Measurements from ENCODE around the gene RBM39.

Gene RBM39

GRCh38 chr20:35660122-35660937 is 81.7 kb downstream of the RBM39 start:
- TF ChIP-seq, protein P1, sequence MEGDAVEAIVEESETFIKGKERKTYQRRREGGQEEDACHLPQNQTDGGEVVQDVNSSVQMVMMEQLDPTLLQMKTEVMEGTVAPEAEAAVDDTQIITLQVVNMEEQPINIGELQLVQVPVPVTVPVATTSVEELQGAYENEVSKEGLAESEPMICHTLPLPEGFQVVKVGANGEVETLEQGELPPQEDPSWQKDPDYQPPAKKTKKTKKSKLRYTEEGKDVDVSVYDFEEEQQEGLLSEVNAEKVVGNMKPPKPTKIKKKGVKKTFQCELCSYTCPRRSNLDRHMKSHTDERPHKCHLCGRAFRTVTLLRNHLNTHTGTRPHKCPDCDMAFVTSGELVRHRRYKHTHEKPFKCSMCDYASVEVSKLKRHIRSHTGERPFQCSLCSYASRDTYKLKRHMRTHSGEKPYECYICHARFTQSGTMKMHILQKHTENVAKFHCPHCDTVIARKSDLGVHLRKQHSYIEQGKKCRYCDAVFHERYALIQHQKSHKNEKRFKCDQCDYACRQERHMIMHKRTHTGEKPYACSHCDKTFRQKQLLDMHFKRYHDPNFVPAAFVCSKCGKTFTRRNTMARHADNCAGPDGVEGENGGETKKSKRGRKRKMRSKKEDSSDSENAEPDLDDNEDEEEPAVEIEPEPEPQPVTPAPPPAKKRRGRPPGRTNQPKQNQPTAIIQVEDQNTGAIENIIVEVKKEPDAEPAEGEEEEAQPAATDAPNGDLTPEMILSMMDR (IDR thresholded peaks at IDR 0.05; ENCODE audit: control extremely low read depth, extremely low read depth, low read depth, missing control alignments), result no peak
- ChIA-PET CTCF (interaction anchor here (1.4 to 4.8 kb wide), 2 partner anchors 41 to 294 kb away, joined by 4 to 25 read pairs; partner anchors contain the start of gene SCAND1), POLR2A (interaction anchor here (0.6 kb wide), 2 partner anchors 16 to 235 kb away, joined by 3 to 7 read pairs; no protein-coding TSS in a partner anchor)
- DNase-seq (ENCODE audit: extremely low spot score), result no peak

- POLR2A ChIA-PET, result no interaction called here
These were observed 84.8 kb downstream of the RBM39 start for GRCh38 chr20:35657271-35657670.

DNA sequence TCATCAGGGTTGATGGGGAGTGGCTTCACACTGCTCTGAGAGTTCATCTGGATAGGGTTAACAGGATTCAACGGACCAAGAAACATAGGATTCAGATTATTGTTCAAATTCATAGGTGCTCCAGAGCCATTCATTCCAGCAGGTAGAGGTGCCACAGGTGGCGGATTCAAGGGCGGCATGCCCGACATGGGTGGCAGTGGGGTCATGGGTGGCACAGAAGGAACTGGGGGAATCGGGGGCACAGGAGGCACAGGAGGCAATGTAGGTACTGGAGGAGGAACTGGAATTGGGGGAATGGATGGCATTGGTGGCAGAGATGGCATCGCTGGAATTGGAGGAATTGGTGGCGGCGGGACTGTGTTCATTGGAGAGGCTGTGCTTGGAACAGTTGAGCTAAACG is 87.6 kb downstream of the RBM39 start:
- ChIA-PET POLR2A (no interaction called here), CTCF (interaction anchor here (1.4 to 2.8 kb wide), 2 partner anchors 14 to 23 kb away, joined by 3 to 7 read pairs; no protein-coding TSS in a partner anchor)
- TF ChIP-seq, protein P1 (IDR thresholded peaks at IDR 0.05; ENCODE audit: control extremely low read depth, extremely low read depth, low read depth, missing control alignments), result no peak
- DNase-seq (ENCODE audit: extremely low spot score), result no peak

More at GRCh38 chr20:35657271-35657670, 84.8 kb downstream of the RBM39 start:
- no peak for DNase-seq (ENCODE audit: extremely low spot score)
- CTCF ChIA-PET, result interaction anchor here (1.0 to 4.8 kb wide), 3 partner anchors 9 to 38 kb away, joined by 3 to 25 read pairs (median 3); no protein-coding TSS in a partner anchor
- TF ChIP-seq, protein P1 (IDR thresholded peaks at IDR 0.05; ENCODE audit: control extremely low read depth, extremely low read depth, low read depth, missing control alignments), result no peak

- TF ChIP-seq, protein P1 (IDR thresholded peaks at IDR 0.05; ENCODE audit: control extremely low read depth, extremely low read depth, low read depth, missing control alignments), result no peak
- ChIA-PET POLR2A (no interaction called here), CTCF (interaction anchor here (1.4 to 2.8 kb wide), 2 partner anchors 13 to 23 kb away, joined by 3 to 7 read pairs; no protein-coding TSS in a partner anchor)
- no peak for DNase-seq (ENCODE audit: extremely low spot score)
These were observed 88.2 kb downstream of the RBM39 start for GRCh38 chr20:35653893-35654292.

Data from GM10248 (cell line).